Vagina (tissue), 2 donors: Measurements from ENCODE around the gene IMMP2L.

Experiments
- CTCF ChIP-seq, 3 experiments: fragments of 450-650 bp in 2 of 3; fragments of 200-600 bp in 1 of 3; sonication (generic) in 1 of 3; IDR thresholded peaks; one replicate each; pipeline ENCODE4 v1.5.1; 2017 to 2019; ENCODE audit warnings: antibody characterized with exemption in 3 of 3, mild to moderate bottlenecking in 2 of 3, moderate library complexity in 2 of 3
- POLR2A ChIP-seq, 2 donors: fragments of 450-650 bp; IDR thresholded peaks; one replicate each; pipeline ENCODE4 v1.6.1; 2017; ENCODE audit warnings: antibody characterized with exemption in 2 of 2, mild to moderate bottlenecking in 2 of 2, moderate library complexity in 2 of 2
- POLR2AphosphoS5 ChIP-seq, 2 donors: sonication (generic); formaldehyde crosslinking; IDR thresholded peaks; one replicate each; pipeline ENCODE4 v1.9.0; 2017; ENCODE audit warnings: antibody characterized with exemption in 2 of 2, mild to moderate bottlenecking in 2 of 2, low read depth in 1 of 2; ENCODE audit not compliant: insufficient read depth in 1 of 2

- TF ChIP-seq POLR2AphosphoS5 (IDR thresholded peaks at IDR 0.05; ENCODE audit: insufficient read depth in 1 of 2, low read depth in 1 of 2) (no peak), CTCF (IDR thresholded peaks at IDR 0.05) (no peak), POLR2A (IDR thresholded peaks at IDR 0.05) (no peak)
Measured at GRCh38 chr7:111381590-111381989, 180.7 kb downstream of the IMMP2L start.
